Stimulated activated effector memory CD8-positive, alpha-beta T cell treated with anti-CD3 and anti-CD28 coated beads, Interleukin-12 subunit alpha, Interleukin-12 subunit beta, amount 100 ng/mL, for 72 hours (primary cell): Measurements from ENCODE around the gene LHPP.
A peak's percentile ranks its signal among the peaks of the same experiment; 100 is the strongest.

Experiments used
- ATAC-seq: fragments of 150-1000 bp; cut with Tn5 transposase; 2 replicates; pipeline ENCODE4 v1.10.0; 2021
- DNase-seq, 2 donors: peaks; one replicate each; pipeline ENCODE4 v3.0.0; 2021 to 2022; ENCODE audit warnings: low spot score in 2 of 2
- H3K27ac Mint-ChIP-seq: one replicate; pipeline ENCODE4 v1.8.0; 2022; ENCODE audit warnings: mild to moderate bottlenecking, mixed read lengths
- H3K36me3 Mint-ChIP-seq: one replicate; pipeline ENCODE4 v1.8.0; 2022; ENCODE audit warnings: mild to moderate bottlenecking, mixed read lengths
- H3K4me1 Mint-ChIP-seq: one replicate; pipeline ENCODE4 v1.8.0; 2022; ENCODE audit warnings: mixed read lengths
- H3K4me3 Mint-ChIP-seq: one replicate; pipeline ENCODE4 v1.8.0; 2022; ENCODE audit warnings: mild to moderate bottlenecking, mixed read lengths
- H3K9me3 Mint-ChIP-seq: one replicate; pipeline ENCODE4 v1.8.0; 2022; ENCODE audit warnings: mixed read lengths

LHPP gene

GRCh38 chr10:124616040-124616835, 154.6 kb downstream of the LHPP start:
- H3K4me3 Mint-ChIP-seq = peak overlapping the region; percentile 62

DNA sequence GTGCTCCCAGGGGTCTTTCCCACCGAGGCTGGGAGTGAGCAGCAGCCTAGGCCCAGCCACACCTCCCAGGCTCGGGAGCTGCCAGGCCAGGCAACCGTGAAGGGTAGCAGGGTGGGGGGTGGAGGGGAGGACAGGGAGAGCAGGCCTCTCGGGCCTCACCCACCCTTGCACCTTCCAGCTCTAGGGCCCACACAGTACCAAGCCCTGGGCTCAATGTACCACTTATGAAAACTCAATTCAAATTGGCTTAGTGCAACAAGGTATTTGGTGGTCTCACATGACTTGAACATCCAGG, 155.2 kb downstream of the LHPP start:
- Mint-ChIP-seq H3K4me1 (peaks cover 89% of the 10 kb centered on the region), H3K36me3 (peaks cover 44% of the 10 kb centered on the region), H3K9me3 (no peaks in the 10 kb centered on the region)

More at GRCh38 chr10:124616040-124616835, 154.6 kb downstream of the LHPP start:
- H3K36me3 Mint-ChIP-seq = peaks cover 43% of the 10 kb centered on the region
- H3K9me3 Mint-ChIP-seq = no peaks in the 10 kb centered on the region
- ATAC-seq = peak; percentile 60
- H3K4me1 Mint-ChIP-seq = peaks cover 95% of the 10 kb centered on the region
- DNase-seq = no peak
- peak overlapping the region; percentile 70 for H3K27ac Mint-ChIP-seq

DNA sequence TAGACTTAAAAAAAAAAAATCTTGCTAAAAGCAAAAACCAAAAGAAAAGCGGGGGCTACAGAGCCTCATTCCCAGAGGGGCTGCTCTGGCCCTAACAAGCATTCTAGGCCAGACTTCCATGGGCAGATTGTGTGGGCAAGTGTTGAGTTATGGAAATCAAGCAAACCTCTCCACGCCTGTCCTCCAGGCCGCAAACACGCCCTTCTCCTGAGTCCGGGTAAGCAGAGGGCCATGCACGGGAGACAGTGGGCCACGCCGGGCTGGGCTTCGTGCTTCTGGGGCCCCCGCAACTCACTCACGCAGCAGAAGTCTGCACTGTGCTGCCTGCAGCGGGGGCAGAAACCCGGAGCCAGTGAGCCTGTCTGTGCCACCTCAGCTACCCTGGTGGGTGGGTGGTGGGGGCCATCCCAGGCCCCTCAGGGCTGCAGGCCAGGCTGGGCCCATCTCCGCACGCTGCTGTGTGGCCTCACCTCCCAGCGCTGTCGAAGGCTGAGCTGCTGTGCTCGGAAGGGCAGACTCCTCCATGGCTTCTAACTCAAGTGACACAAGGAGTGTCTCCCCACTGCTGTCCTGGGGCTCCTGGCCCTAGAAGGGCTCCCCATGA, 156.9 kb downstream of the LHPP start:
- H3K27ac Mint-ChIP-seq = peak overlapping the region; percentile 70
- no peak for ATAC-seq
- peaks cover 73% of the 10 kb centered on the region for H3K4me1 Mint-ChIP-seq
- H3K36me3 Mint-ChIP-seq = peaks cover 42% of the 10 kb centered on the region
- H3K4me3 Mint-ChIP-seq = peak overlapping the region; percentile 42
- no peaks in the 10 kb centered on the region for H3K9me3 Mint-ChIP-seq
- no peak for DNase-seq

More for the DNA sequence above, 155.2 kb downstream of the LHPP start:
- no peak for ATAC-seq
- Mint-ChIP-seq H3K4me3 (peak overlapping the region; percentile 62), H3K27ac (peak overlapping the region; percentile 70)
- no peak for DNase-seq

- ATAC-seq = peak; percentile 45
Measured at GRCh38 chr10:124619195-124619594, 157.6 kb downstream of the LHPP start.

DNA sequence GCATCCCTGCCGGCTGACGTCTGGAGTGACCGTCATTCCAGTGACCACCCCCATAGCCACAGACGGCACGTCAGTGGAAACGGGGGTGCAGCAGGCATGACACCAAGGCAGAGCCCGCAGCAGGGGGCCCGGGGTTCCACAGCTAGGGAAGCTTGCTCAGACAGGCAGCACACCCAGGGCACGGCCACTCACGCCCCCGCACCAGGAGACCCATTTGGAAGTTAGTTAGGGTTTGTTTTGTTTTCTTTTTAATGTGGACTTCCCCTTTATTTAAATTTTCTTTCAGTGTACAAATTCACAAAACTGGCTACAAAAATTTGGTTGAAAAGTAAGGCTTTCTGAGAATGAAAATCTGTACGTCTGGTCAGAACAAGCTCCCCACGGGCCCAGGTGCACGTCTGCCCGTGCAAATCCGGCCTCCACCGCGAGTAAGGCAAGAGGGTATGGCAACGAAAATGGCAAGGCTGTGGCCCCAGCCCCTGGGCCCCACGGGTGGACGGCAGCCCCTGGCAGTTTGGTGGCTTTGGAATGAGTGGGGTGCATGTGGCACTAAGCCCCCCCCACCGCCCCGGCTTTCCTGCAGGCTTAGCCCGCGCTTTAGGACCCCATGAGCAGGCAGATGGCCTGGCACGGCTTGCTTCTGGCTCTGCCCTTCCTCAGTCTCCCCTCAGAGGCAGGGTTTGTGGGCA, 158.3 kb downstream of the LHPP start:
- DNase-seq (no peak), ATAC-seq (no peak)
- Mint-ChIP-seq H3K27ac (peak overlapping the region; percentile 70), H3K36me3 (peaks cover 46% of the 10 kb centered on the region), H3K4me3 (peak overlapping the region; percentile 42), H3K9me3 (no peaks in the 10 kb centered on the region), H3K4me1 (peaks cover 75% of the 10 kb centered on the region)

More at GRCh38 chr10:124619195-124619594, 157.6 kb downstream of the LHPP start:
- Mint-ChIP-seq H3K9me3 (no peaks in the 10 kb centered on the region), H3K4me1 (peaks cover 73% of the 10 kb centered on the region), H3K4me3 (peak overlapping the region; percentile 42), H3K27ac (peak overlapping the region; percentile 70), H3K36me3 (peaks cover 42% of the 10 kb centered on the region)
- no peak for DNase-seq

- no peak overlapping the region for H3K4me3 Mint-ChIP-seq
- peaks cover 75% of the 10 kb centered on the region for H3K4me1 Mint-ChIP-seq
- H3K9me3 Mint-ChIP-seq = no peaks in the 10 kb centered on the region
- ATAC-seq (no peak), DNase-seq (no peak)
- H3K36me3 Mint-ChIP-seq = peaks cover 36% of the 10 kb centered on the region
- peak overlapping the region; percentile 70 for H3K27ac Mint-ChIP-seq
Measured at GRCh38 chr10:124621637-124622036, 160.0 kb downstream of the LHPP start.

- Mint-ChIP-seq H3K27ac (no peak overlapping the region), H3K36me3 (peaks cover 36% of the 10 kb centered on the region), H3K9me3 (no peaks in the 10 kb centered on the region), H3K4me1 (peaks cover 76% of the 10 kb centered on the region), H3K4me3 (no peak overlapping the region)
- ATAC-seq = no peak
- no peak for DNase-seq
Measured at GRCh38 chr10:124622158-124622557, 160.5 kb downstream of the LHPP start.

- Mint-ChIP-seq H3K4me3 (no peak overlapping the region), H3K27ac (peak overlapping the region; percentile 43), H3K4me1 (peaks cover 76% of the 10 kb centered on the region), H3K9me3 (no peaks in the 10 kb centered on the region), H3K36me3 (peaks cover 30% of the 10 kb centered on the region)
- DNase-seq = no peak
- no peak for ATAC-seq
Measured at GRCh38 chr10:124622866-124623536, 161.4 kb downstream of the LHPP start.

DNA sequence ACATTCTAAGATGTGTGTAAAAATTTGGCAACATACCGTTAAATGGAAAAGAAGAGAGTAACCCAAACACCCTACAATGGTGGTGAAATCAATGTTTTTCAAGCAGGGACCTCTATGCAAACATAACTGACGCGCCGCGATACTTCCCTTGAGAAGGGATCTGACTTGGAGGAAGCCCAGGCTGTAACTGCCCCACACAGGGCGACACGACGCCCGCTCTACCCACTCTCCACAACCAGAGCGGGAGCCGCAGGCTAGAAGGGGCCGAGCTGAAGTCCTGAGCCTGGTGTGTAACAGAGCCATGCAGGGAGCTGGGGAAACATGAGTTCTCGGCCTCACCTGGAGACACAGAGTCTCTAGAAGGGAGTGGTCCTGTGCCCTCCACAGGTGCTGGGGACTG, 162.4 kb downstream of the LHPP start:
- ATAC-seq (no peak), DNase-seq (no peak)
- Mint-ChIP-seq H3K4me3 (no peak overlapping the region), H3K27ac (no peak overlapping the region), H3K9me3 (no peaks in the 10 kb centered on the region), H3K36me3 (peaks cover 29% of the 10 kb centered on the region), H3K4me1 (peaks cover 77% of the 10 kb centered on the region)

- ATAC-seq (no peak), DNase-seq (no peak)
- Mint-ChIP-seq H3K27ac (peak overlapping the region; percentile 45), H3K36me3 (peaks cover 29% of the 10 kb centered on the region), H3K4me1 (peaks cover 77% of the 10 kb centered on the region), H3K9me3 (no peaks in the 10 kb centered on the region), H3K4me3 (no peak overlapping the region)
Measured at GRCh38 chr10:124624466-124624865, 162.8 kb downstream of the LHPP start.

DNA sequence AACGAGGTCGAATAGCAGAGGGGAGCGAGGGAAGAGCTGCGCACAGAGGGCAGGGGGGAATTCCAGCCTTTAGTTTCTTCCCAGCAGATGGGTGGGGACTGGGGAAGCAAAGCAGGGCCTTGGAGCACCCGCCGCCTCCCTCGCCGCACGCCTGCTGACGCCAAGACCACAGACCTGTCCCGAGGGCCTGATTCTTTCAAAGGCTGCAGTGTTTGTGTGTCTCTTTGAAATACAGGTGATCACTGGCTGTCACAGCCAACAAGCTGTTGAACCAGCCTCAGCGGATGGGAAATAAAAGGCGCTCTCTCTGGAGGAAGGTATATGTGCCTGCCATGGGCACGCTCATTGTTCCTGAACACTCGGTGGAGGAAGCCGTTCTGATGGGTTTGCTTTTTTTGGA, 163.3 kb downstream of the LHPP start:
- no peak for ATAC-seq
- no peak for DNase-seq
- H3K36me3 Mint-ChIP-seq = peaks cover 29% of the 10 kb centered on the region
- no peak overlapping the region for H3K4me3 Mint-ChIP-seq
- peaks cover 75% of the 10 kb centered on the region for H3K4me1 Mint-ChIP-seq
- no peaks in the 10 kb centered on the region for H3K9me3 Mint-ChIP-seq
- H3K27ac Mint-ChIP-seq = peak overlapping the region; percentile 45

DNA sequence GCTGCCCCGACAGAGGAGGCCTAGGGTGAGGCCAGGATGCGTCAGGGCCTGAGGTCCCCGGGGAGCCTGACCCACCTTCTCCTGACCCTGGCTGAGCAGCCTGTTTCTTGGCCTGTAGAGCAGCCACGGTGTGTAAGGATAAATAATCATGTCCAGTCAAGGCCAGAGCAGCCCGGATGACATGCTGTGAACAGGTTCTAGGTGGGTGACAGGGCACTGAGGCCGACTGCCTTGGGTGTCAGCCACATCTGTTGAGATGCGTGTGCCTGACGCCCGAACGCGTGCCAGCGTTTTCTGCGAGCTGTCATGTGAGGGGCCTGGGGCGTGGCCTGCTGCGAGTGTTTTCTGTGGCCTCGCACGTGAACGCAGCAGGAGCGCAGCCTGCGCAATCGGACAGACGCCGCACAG, 164.2 kb downstream of the LHPP start:
- peaks cover 34% of the 10 kb centered on the region for H3K36me3 Mint-ChIP-seq
- H3K4me1 Mint-ChIP-seq = peaks cover 71% of the 10 kb centered on the region
- peak; percentile 38 for ATAC-seq
- no peak for DNase-seq
- no peak overlapping the region for H3K4me3 Mint-ChIP-seq
- no peak overlapping the region for H3K27ac Mint-ChIP-seq
- no peaks in the 10 kb centered on the region for H3K9me3 Mint-ChIP-seq

DNA sequence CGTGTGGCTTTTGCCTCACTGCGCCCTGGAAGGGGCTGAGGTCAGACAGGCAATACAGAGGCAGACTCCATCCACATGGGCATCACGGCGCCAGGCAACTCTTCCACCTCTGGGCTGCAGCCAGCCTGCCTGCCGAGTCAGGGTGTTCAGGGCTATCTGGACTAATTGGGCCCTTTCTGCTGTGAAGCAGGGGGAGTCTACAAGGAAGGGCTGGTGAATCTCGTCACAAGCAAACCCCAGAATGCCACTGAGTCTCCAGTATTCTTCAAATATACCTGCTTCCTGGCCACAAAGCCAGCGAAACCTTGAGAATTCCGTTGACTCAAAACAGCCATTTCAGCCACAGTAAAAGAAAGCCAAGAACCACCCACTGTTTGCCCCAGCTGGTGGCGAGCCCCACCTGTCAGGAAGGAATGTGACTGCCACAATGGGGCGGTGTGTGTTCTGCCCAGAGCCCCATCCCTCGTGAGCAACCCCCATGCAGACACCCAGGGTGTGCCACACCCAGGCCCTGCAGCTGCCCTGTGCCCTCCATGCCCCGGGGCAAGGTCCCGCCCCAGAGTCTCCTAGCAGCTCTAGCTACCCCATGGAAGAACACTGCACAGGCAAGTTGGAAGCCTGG, 165.2 kb downstream of the LHPP start:
- H3K9me3 Mint-ChIP-seq = no peaks in the 10 kb centered on the region
- H3K4me1 Mint-ChIP-seq = peaks cover 77% of the 10 kb centered on the region
- DNase-seq (peak; percentile 34 to 77), ATAC-seq (peak; percentile 82)
- peak overlapping the region; percentile 74 for H3K27ac Mint-ChIP-seq
- H3K4me3 Mint-ChIP-seq = peak overlapping the region; percentile 54
- peaks cover 37% of the 10 kb centered on the region for H3K36me3 Mint-ChIP-seq

DNA sequence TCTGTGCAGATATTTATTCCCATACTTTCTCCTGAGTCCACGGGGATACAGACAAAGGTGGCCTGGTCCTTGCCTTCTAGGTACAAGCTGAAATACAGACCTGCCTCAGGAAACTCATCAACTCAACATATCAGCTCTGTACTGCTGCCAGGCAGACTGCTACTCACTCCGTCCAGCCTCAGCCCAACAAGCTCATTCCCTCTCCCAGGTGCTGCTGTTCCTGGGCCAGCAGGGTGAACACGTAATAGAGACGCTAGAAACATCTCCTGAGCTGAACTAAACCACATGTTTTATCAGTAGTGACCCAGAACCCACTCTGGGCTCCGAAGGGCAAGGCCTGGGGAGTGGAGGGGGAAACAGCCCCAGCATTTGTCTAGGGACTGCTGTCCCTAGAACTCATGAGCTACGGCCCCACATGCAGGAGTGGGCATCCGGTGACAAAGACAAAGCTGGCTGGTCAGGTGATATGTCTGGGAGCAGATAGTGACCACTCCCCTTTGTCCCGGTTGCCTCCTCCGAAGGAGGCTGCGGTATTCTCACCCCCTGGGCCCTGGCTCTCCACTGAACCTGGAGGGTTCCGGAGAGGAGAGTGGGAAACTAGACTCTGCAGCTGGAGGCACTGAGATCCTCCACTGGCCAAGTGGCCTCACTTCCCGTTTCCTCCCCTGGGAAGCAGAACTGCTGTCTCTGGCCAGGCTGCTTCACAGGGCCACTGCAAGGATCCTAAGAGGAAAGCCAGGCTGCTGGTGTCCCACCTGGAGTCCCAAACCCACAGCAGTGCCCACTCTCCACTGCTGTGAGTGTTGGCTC, 166.4 kb downstream of the LHPP start:
- ATAC-seq = no peak
- H3K4me1 Mint-ChIP-seq = peaks cover 88% of the 10 kb centered on the region
- H3K36me3 Mint-ChIP-seq = peaks cover 38% of the 10 kb centered on the region
- DNase-seq = no peak
- H3K27ac Mint-ChIP-seq = peak overlapping the region; percentile 74
- H3K4me3 Mint-ChIP-seq = peak overlapping the region; percentile 54
- no peaks in the 10 kb centered on the region for H3K9me3 Mint-ChIP-seq
